Spinal cord (tissue), 10 donors: ENCODE results near the gene SGF29. TPM values are rescaled to one million over a fixed set of nuclear protein-coding genes. Genes with fewer than 3 reads are reported as not detected.
"Not testable (repeated sequence)": the region's sequence is repeated elsewhere in the genome, so short reads cannot be mapped to it uniquely, and the experiment has no call there.

ENCODE experiments used
- DNase-seq, 6 donors: peaks; one replicate each; pipeline versions ENCODE4 v3.0.0 to v3.0.0-alpha.2; 2013 to 2015; ENCODE audit warnings: low spot score in 6 of 6, low read depth in 4 of 6
- H3K27ac ChIP-seq: one replicate; pipeline ENCODE4 v1.5.1; 2013; ENCODE audit warnings: low read depth, low read length, control low read depth
- H3K27me3 ChIP-seq: one replicate; pipeline ENCODE4 v1.6.1; 2013; ENCODE audit warnings: low read length; ENCODE audit not compliant: control insufficient read depth, insufficient read depth
- H3K36me3 ChIP-seq: one replicate; pipeline ENCODE4 v1.6.1; 2013; ENCODE audit warnings: low read length; ENCODE audit not compliant: control insufficient read depth, insufficient read depth
- H3K4me1 ChIP-seq: one replicate; pipeline ENCODE4 v1.6.1; 2013; ENCODE audit warnings: low read length; ENCODE audit not compliant: control insufficient read depth, insufficient read depth
- H3K4me3 ChIP-seq: one replicate; pipeline ENCODE4 v1.5.1; 2013; ENCODE audit warnings: low read depth, low read length, control low read depth
- H3K9me3 ChIP-seq: one replicate; pipeline ENCODE4 v1.6.1; 2013; ENCODE audit warnings: low read length; ENCODE audit not compliant: control insufficient read depth, insufficient read depth
- WGBS: methylation state at CpG from one replicate; pipeline ENCODE4 v1.1.5; 2013; ENCODE audit warnings: missing lambda C conversion rate; ENCODE audit not compliant: insufficient coverage; 5-methylcytosine and 5-hydroxymethylcytosine counted together
- polyA plus RNA-seq, 2 donors: library from polyadenylated mRNA; unstranded; fragments of 120-200 nt; gene quantifications; one replicate each; pipeline ENCODE4 v1.2.1, GENCODE V29; 2013; ENCODE audit not compliant: insufficient read length in 2 of 2
- total RNA-seq, 2 donors: library from RNA; depleted of rRNA in 1 of 2; stranded (reverse); fragments of 120-200 nt in 1 of 2; fragments of >200 nt in 1 of 2; gene quantifications; one replicate each; pipeline versions ENCODE4 v1.2.3 to v1.2.4, GENCODE V29; 2013 to 2014
- donor health status: healthy.

SGF29 gene
- total and polyA plus RNA-seq, 4 donors: 8.6 to 29.6 (median 25.5) TPM

GRCh38 chr16:28592511-28592910 lies 38.8 kb downstream of the SGF29 start:
- no peak for DNase-seq
- Histone ChIP-seq H3K9me3 (no peaks in the 10 kb centered on the region), H3K4me3 (no peak overlapping the region), H3K27me3 (no peaks in the 10 kb centered on the region), H3K4me1 (peaks cover 7% of the 10 kb centered on the region), H3K36me3 (peaks cover 46% of the 10 kb centered on the region), H3K27ac (no peak overlapping the region)
- WGBS: 100% methylated on average over 5 of the region's 5 CpGs

- Histone ChIP-seq H3K36me3 (peaks cover 45% of the 10 kb centered on the region), H3K4me3 (no peak overlapping the region), H3K27me3 (no peaks in the 10 kb centered on the region), H3K27ac (no peak overlapping the region), H3K9me3 (no peaks in the 10 kb centered on the region), H3K4me1 (peaks cover 7% of the 10 kb centered on the region)
- no peak for DNase-seq
- WGBS: 89% methylated on average over 7 of the region's 13 CpGs
These were observed 39.3 kb downstream of the SGF29 start for GRCh38 chr16:28592979-28593553.

GRCh38 chr16:28595451-28595850 lies 41.7 kb downstream of the SGF29 start:
- H3K27ac ChIP-seq, DNase-seq, H3K4me1 ChIP-seq, H3K9me3 ChIP-seq, H3K4me3 ChIP-seq, H3K27me3 ChIP-seq: not testable (repeated sequence)
- H3K36me3 ChIP-seq: peaks cover 27% of the 10 kb centered on the region
- WGBS: 100% methylated on average over 2 of the region's 6 CpGs

- no peaks in the 10 kb centered on the region for H3K9me3 ChIP-seq
- 80% methylated on average over 7 of the region's 8 CpGs for WGBS
- peaks cover 19% of the 10 kb centered on the region for H3K36me3 ChIP-seq
- no peak for DNase-seq
- H3K4me3 ChIP-seq: no peak overlapping the region
- no peak overlapping the region for H3K27ac ChIP-seq
- peaks cover 7% of the 10 kb centered on the region for H3K4me1 ChIP-seq
- H3K27me3 ChIP-seq: no peaks in the 10 kb centered on the region
These were observed 42.5 kb downstream of the SGF29 start for GRCh38 chr16:28596115-28596630.

- no peak for DNase-seq
- Histone ChIP-seq H3K4me3 (no peak within 1 kb of the TSS), H3K27me3 (peaks cover 3% of the 10 kb centered on the region), H3K36me3 (peaks cover 10% of the 10 kb centered on the region), H3K27ac (no peak within 1 kb of the TSS), H3K9me3 (no peaks in the 10 kb centered on the region), H3K4me1 (peaks cover 7% of the 10 kb centered on the region)
- WGBS: 41% methylated on average over 9 of the region's 11 CpGs
These were observed 43.3 kb downstream of the SGF29 start, which contains the start of gene SULT1A2 for GRCh38 chr16:28596840-28597691. TSS of gene SULT1A2 (minus strand) at chr16:28597050. CDS start at chr16:28595930, 1,120 bp downstream.

- peaks cover 7% of the 10 kb centered on the region for H3K4me1 ChIP-seq
- peaks cover 3% of the 10 kb centered on the region for H3K27me3 ChIP-seq
- peaks cover 5% of the 10 kb centered on the region for H3K36me3 ChIP-seq
- H3K27ac ChIP-seq: no peak overlapping the region
- 53% methylated on average over 7 of the region's 9 CpGs for WGBS
- H3K9me3 ChIP-seq: no peaks in the 10 kb centered on the region
- H3K4me3 ChIP-seq: no peak overlapping the region
- DNase-seq: no peak
These were observed 44.1 kb downstream of the SGF29 start for GRCh38 chr16:28597692-28598261.

- not testable (repeated sequence) for H3K27ac ChIP-seq, H3K4me3 ChIP-seq, H3K9me3 ChIP-seq, H3K36me3 ChIP-seq, DNase-seq, H3K4me1 ChIP-seq, H3K27me3 ChIP-seq
- WGBS: no CpG with 5 or more reads among the region's 17 CpGs
These were observed 45.9 kb downstream of the SGF29 start for GRCh38 chr16:28599377-28600285.

GRCh38 chr16:28600965-28601364 lies 47.2 kb downstream of the SGF29 start:
- H3K27me3 ChIP-seq, H3K36me3 ChIP-seq, H3K4me1 ChIP-seq, DNase-seq, H3K9me3 ChIP-seq, H3K4me3 ChIP-seq, H3K27ac ChIP-seq: not testable (repeated sequence)
- WGBS: 19% methylated on average over 10 of the region's 20 CpGs

GRCh38 chr16:28601589-28601988 lies 47.9 kb downstream of the SGF29 start:
- not testable (repeated sequence) for H3K27me3 ChIP-seq, H3K27ac ChIP-seq, H3K4me3 ChIP-seq, H3K9me3 ChIP-seq, H3K36me3 ChIP-seq, H3K4me1 ChIP-seq, DNase-seq
- 92% methylated on average over 2 of the region's 13 CpGs for WGBS
